Activated naive CD8-positive, alpha-beta T cell (primary cell): Measurements from ENCODE around the gene KRT5.

ENCODE experiments used
- H3K27ac Mint-ChIP-seq: one replicate; pipeline ENCODE4 v1.8.0; 2021; ENCODE audit warnings: mixed read lengths
- H3K27me3 Mint-ChIP-seq: one replicate; pipeline ENCODE4 v1.8.0; 2021; ENCODE audit warnings: mixed read lengths
- H3K36me3 Mint-ChIP-seq: one replicate; pipeline ENCODE4 v1.8.0; 2021; ENCODE audit warnings: mixed read lengths
- H3K4me1 Mint-ChIP-seq: one replicate; pipeline ENCODE4 v1.8.0; 2021; ENCODE audit warnings: low read depth, mixed read lengths
- H3K4me3 Mint-ChIP-seq: one replicate; pipeline ENCODE4 v1.8.0; 2021; ENCODE audit warnings: mild to moderate bottlenecking, mixed read lengths
- H3K9me3 Mint-ChIP-seq: one replicate; pipeline ENCODE4 v1.8.0; 2021; ENCODE audit warnings: low read depth, mixed read lengths

Gene KRT5

DNA sequence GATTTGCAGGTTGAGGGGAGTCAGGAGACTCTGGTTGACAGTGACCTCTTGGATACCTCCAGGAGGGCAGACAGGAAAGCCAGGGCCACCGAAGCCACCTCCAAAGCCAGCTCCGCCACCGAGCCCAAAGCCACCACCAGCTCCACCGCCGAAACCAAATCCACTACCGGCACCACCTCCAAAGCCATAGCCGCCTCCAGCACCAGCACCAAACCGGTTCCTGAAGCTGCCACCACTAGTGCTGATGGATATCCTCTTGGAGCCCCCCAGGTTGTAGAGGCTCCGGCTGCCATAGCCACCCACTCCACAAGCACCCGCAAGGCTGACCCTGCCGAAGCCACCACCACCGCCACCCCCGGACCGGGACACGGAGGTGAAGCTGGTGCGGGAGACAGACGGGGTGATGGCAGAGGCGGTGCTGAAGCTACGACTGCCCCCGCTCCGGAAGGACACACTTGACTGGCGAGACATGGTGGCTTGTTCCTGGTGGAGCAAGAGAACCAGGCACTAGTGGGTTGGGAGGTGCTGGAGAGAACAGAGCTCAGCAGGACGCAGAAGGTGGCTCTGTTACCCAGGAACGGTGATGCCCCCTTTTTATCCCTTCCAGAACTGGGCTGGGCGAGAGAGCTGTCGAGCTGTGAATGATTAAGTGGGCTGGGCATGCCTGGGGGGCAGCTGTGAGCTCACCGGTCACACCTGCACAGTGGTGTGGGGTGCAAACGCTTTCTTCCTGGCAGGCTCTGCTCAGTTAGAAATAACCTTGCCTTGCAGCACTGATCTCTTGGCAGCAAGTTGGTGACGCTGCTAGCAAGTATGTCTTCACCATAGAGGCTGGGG lies at the start of gene KRT5:
TSS of gene KRT5 (minus strand) at position 569 of the 837 bp plus-strand sequence. CDS start at position 471, 98 bp downstream.
- Mint-ChIP-seq H3K36me3 (no peaks in the 10 kb centered on the region), H3K27ac (no peak within 1 kb of the TSS), H3K27me3 (no peaks in the 10 kb centered on the region), H3K4me1 (no peaks in the 10 kb centered on the region), H3K4me3 (no peak within 1 kb of the TSS), H3K9me3 (no peaks in the 10 kb centered on the region)

DNA sequence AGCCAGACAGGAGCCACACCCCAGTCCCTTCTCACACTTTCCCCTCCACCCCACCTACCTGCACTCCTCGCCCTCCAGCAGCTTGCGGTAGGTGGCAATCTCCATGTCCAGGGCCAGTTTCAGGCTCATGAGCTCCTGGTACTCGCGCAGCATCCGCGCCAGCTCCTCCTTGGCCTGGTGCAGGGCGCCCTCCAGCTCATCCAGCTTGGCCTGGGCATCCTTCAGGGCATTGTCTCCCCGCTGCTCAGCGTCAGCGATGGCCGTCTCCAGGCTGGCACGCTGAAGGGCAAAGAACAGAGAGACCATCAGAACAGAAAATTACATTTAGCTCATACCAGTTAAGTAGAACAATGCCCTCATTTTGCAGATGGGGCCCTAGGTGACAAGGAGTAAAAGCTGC lies 47.9 kb upstream of the KRT5 start:
- H3K36me3 Mint-ChIP-seq = no peaks in the 10 kb centered on the region
- no peak overlapping the region for H3K27ac Mint-ChIP-seq
- no peaks in the 10 kb centered on the region for H3K4me1 Mint-ChIP-seq
- H3K4me3 Mint-ChIP-seq = no peak overlapping the region
- H3K9me3 Mint-ChIP-seq = no peaks in the 10 kb centered on the region
- peaks cover 10% of the 10 kb centered on the region for H3K27me3 Mint-ChIP-seq

- Mint-ChIP-seq H3K27ac (no peak overlapping the region), H3K4me3 (no peak overlapping the region)
These were observed 46.7 kb upstream of the KRT5 start for GRCh38 chr12:52566847-52567291.

GRCh38 chr12:52564582-52564981 lies 44.4 kb upstream of the KRT5 start:
- H3K9me3 Mint-ChIP-seq = no peaks in the 10 kb centered on the region
- H3K4me3 Mint-ChIP-seq = no peak overlapping the region
- no peaks in the 10 kb centered on the region for H3K4me1 Mint-ChIP-seq
- peaks cover 10% of the 10 kb centered on the region for H3K27me3 Mint-ChIP-seq
- no peaks in the 10 kb centered on the region for H3K36me3 Mint-ChIP-seq
- H3K27ac Mint-ChIP-seq = no peak overlapping the region

More at GRCh38 chr12:52566847-52567291, 46.7 kb upstream of the KRT5 start:
- Mint-ChIP-seq H3K27me3 (peaks cover 10% of the 10 kb centered on the region), H3K4me1 (no peaks in the 10 kb centered on the region), H3K9me3 (no peaks in the 10 kb centered on the region), H3K36me3 (no peaks in the 10 kb centered on the region)

DNA sequence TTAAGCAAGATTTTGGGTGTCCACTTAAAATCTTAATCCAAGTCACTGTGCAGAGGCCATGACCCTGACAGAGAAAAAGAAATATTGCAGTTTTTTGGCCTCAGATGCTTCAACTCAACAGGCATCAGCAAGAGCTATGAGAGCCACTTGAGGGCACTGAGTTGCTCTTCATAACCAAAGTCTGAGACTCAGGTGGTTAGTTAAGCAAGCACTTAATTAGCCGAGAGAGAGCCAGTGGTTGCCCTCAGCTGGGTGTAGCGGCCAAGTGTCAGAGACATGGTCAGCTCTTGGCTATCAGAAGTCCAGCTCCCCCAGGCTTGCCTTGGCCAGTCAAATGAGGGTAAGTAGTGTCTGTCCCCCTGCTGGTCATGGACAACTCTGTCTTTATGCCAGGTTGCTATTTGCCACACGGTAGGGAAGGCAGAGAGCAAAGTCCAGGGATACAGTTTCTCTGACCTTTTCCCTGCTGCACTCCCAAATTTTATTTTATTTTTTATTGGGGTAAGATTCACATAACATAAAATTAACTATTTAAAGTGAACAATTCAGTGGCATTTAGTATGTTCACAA lies 41.8 kb upstream of the KRT5 start:
- peaks cover 9% of the 10 kb centered on the region for H3K27me3 Mint-ChIP-seq
- no peaks in the 10 kb centered on the region for H3K4me1 Mint-ChIP-seq
- H3K27ac Mint-ChIP-seq = no peak overlapping the region
- H3K9me3 Mint-ChIP-seq = no peaks in the 10 kb centered on the region
- no peak overlapping the region for H3K4me3 Mint-ChIP-seq
- no peaks in the 10 kb centered on the region for H3K36me3 Mint-ChIP-seq

DNA sequence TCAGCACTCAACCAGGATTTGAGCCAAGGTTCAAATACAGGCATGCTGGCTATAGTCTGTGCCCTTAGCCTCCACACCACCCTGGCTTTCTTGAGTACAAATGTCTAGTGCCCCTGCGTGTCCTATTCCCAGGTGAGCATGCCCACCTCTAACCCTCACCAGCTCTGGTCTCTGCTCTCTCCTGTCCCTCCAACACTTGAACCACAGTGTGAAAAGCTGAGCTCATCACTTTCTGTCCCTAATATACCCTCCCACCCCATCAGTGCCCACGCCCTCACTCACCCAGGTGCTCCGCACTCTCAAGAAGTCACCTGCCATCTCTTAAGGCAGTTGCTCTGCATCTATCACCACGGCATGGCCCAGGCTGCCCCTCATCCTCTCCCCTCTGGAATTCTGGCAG lies 39.8 kb upstream of the KRT5 start:
- Mint-ChIP-seq H3K27ac (no peak overlapping the region), H3K27me3 (peaks cover 3% of the 10 kb centered on the region), H3K36me3 (no peaks in the 10 kb centered on the region), H3K4me1 (no peaks in the 10 kb centered on the region), H3K4me3 (no peak overlapping the region), H3K9me3 (no peaks in the 10 kb centered on the region)

- Mint-ChIP-seq H3K27me3 (peaks cover 2% of the 10 kb centered on the region), H3K9me3 (no peaks in the 10 kb centered on the region), H3K4me3 (no peak overlapping the region), H3K27ac (no peak overlapping the region), H3K36me3 (no peaks in the 10 kb centered on the region), H3K4me1 (no peaks in the 10 kb centered on the region)
These were observed 38.7 kb upstream of the KRT5 start for GRCh38 chr12:52558781-52559445.

- H3K36me3 Mint-ChIP-seq = no peaks in the 10 kb centered on the region
- H3K9me3 Mint-ChIP-seq = no peaks in the 10 kb centered on the region
- no peak overlapping the region for H3K4me3 Mint-ChIP-seq
- H3K4me1 Mint-ChIP-seq = no peaks in the 10 kb centered on the region
- H3K27ac Mint-ChIP-seq = no peak overlapping the region
- H3K27me3 Mint-ChIP-seq = peaks cover 1% of the 10 kb centered on the region
These were observed 37.3 kb upstream of the KRT5 start for GRCh38 chr12:52557476-52557875.

DNA sequence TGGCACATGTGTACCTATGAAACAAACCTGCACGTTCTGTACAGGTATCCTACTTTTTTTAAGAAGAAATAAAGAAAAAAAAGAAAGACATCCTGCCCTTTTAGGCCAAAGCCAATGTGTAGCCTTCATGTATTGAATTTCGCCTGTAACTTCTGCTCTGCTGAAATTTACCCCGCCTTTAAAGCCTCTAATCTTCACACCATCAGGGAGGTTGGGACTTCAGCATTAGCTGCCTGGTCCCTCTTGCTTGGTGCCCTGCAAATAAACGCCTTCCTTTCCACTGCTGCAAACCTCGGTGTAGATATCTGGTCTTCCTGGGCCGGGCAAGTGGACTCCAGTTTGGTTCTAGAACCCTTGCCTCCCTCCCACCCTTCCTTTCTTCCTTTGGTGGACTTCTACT lies 35.4 kb upstream of the KRT5 start:
- Mint-ChIP-seq H3K4me1 (no peaks in the 10 kb centered on the region), H3K4me3 (no peak overlapping the region), H3K27me3 (peaks cover 1% of the 10 kb centered on the region), H3K27ac (no peak overlapping the region), H3K9me3 (no peaks in the 10 kb centered on the region), H3K36me3 (no peaks in the 10 kb centered on the region)

GRCh38 chr12:52552681-52553195 lies 32.5 kb upstream of the KRT5 start, which contains the start of gene KRT71:
Gene KRT71, minus strand, starts transcription at chr12:52553145. Its CDS starts 68 bp downstream, at chr12:52553077.
- H3K9me3 Mint-ChIP-seq = no peaks in the 10 kb centered on the region
- H3K4me1 Mint-ChIP-seq = no peaks in the 10 kb centered on the region
- H3K27me3 Mint-ChIP-seq = no peaks in the 10 kb centered on the region
- no peak within 1 kb of the TSS for H3K4me3 Mint-ChIP-seq
- H3K27ac Mint-ChIP-seq = no peak within 1 kb of the TSS
- no peaks in the 10 kb centered on the region for H3K36me3 Mint-ChIP-seq

GRCh38 chr12:52552055-52552454 lies 31.9 kb upstream of the KRT5 start:
- Mint-ChIP-seq H3K36me3 (no peaks in the 10 kb centered on the region), H3K9me3 (no peaks in the 10 kb centered on the region), H3K27ac (no peak overlapping the region), H3K27me3 (no peaks in the 10 kb centered on the region), H3K4me3 (no peak overlapping the region), H3K4me1 (no peaks in the 10 kb centered on the region)

- Mint-ChIP-seq H3K9me3 (no peaks in the 10 kb centered on the region), H3K4me1 (no peaks in the 10 kb centered on the region)
These were observed 31.1 kb upstream of the KRT5 start for GRCh38 chr12:52551216-52551865.

GRCh38 chr12:52546126-52546525 lies 25.9 kb upstream of the KRT5 start:
- H3K9me3 Mint-ChIP-seq = no peaks in the 10 kb centered on the region
- no peak overlapping the region for H3K4me3 Mint-ChIP-seq
- no peak overlapping the region for H3K27ac Mint-ChIP-seq
- no peaks in the 10 kb centered on the region for H3K27me3 Mint-ChIP-seq
- H3K4me1 Mint-ChIP-seq = no peaks in the 10 kb centered on the region
- H3K36me3 Mint-ChIP-seq = no peaks in the 10 kb centered on the region

More at GRCh38 chr12:52551216-52551865, 31.1 kb upstream of the KRT5 start:
- Mint-ChIP-seq H3K27me3 (no peaks in the 10 kb centered on the region), H3K27ac (no peak overlapping the region), H3K4me3 (no peak overlapping the region), H3K36me3 (no peaks in the 10 kb centered on the region)

DNA sequence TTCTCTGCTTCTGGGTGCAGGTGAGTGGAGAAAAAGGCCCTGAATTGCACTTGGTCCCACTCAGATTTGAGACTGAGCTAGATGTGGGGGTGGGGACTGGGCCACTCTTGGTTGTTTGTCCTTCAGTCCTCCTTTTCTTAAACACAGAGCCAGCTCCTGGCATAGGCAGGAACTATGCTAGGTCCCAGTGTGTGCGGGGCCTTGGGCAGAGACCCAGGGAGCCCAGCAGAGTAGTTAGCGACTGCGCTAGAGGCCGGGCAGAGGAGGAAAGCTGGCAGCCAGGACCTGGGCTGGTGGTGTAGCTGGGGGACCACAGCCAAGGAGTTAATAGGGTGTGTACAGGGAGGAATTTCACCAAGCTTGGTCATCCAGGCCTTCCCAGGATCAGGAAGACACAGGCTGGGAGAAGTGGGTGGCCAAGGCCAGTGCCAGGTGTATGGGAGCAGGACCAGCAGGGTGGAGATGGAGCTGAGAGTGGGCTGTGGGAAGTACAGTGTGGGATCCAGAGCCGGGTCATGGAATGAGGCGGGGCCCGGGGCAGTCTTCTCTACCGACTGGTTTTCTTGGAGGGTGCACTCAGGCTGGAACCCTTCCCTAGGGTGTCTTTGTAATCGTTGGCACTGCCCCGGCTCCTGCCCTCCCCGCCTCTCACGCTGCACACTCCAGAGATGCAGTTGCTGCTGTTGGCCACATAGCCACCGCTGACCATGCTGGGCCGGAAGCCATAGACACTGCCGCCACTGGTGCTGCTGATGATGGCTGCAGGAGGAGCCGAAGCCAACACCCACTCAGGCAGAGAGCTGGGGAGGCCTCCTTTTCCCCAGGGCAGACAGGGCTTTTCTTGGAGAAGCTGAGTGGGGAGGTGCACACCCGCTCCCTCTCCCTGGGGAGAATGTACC lies 24.0 kb upstream of the KRT5 start:
- H3K27me3 Mint-ChIP-seq = no peaks in the 10 kb centered on the region
- no peak overlapping the region for H3K4me3 Mint-ChIP-seq
- H3K9me3 Mint-ChIP-seq = no peaks in the 10 kb centered on the region
- no peaks in the 10 kb centered on the region for H3K4me1 Mint-ChIP-seq
- H3K27ac Mint-ChIP-seq = no peak overlapping the region
- H3K36me3 Mint-ChIP-seq = no peaks in the 10 kb centered on the region
